ENCODE data around the gene DLG4.
A peak's percentile ranks its signal among the peaks of the same experiment; 100 is the strongest.

GRCh38 chr17:7186241-7186640 is 33.4 kb downstream of the DLG4 start:
- TF ChIP-seq CTCF (IDR thresholded peaks at IDR 0.05) (peak in 2 of 6 experiments; percentile 3 to 4), POLR2A (IDR thresholded peaks at IDR 0.05) (no peak)

Data from thyroid gland (tissue), 4 donors.